DOHH2 (cell line): ENCODE measurements around the gene STRIP1.

ENCODE experiments used
- EZH2phosphoT487 ChIP-seq: fragments of 200-600 bp; sonication (generic); IDR thresholded peaks from 2 replicates; pipeline ENCODE4 v1.6.1; 2017; ENCODE audit warnings: borderline replicate concordance, mild to moderate bottlenecking, antibody characterized with exemption, low read length, moderate library complexity, mixed read lengths
- TF ChIP-seq, protein P1 (sequence below): fragments of 200-600 bp; sonication (generic); IDR thresholded peaks from one replicate; pipeline ENCODE4 v1.5.1; 2014; ENCODE audit warnings: antibody characterized with exemption, mild to moderate bottlenecking, low read depth, low read length; ENCODE audit not compliant: poor library complexity, severe bottlenecking

GRCh38 chr1:110034040-110034450, 379 bp upstream of the STRIP1 start:
- TF ChIP-seq, protein P1, sequence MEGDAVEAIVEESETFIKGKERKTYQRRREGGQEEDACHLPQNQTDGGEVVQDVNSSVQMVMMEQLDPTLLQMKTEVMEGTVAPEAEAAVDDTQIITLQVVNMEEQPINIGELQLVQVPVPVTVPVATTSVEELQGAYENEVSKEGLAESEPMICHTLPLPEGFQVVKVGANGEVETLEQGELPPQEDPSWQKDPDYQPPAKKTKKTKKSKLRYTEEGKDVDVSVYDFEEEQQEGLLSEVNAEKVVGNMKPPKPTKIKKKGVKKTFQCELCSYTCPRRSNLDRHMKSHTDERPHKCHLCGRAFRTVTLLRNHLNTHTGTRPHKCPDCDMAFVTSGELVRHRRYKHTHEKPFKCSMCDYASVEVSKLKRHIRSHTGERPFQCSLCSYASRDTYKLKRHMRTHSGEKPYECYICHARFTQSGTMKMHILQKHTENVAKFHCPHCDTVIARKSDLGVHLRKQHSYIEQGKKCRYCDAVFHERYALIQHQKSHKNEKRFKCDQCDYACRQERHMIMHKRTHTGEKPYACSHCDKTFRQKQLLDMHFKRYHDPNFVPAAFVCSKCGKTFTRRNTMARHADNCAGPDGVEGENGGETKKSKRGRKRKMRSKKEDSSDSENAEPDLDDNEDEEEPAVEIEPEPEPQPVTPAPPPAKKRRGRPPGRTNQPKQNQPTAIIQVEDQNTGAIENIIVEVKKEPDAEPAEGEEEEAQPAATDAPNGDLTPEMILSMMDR = no peak
- no peak for TF ChIP-seq EZH2phosphoT487
